Thoracic aorta (tissue), 2 donors: ENCODE results near the gene PRC1. TPM values are rescaled to one million over a fixed set of nuclear protein-coding genes. Genes with fewer than 3 reads are reported as not detected.

Experiments used
- ATAC-seq: fragments of 150-250 bp; one replicate; pipeline ENCODE4 v1.8.0; 2017; ENCODE audit warnings: low read depth; ENCODE audit not compliant: insufficient number of reproducible peaks, low FRiP score
- DNase-seq: peaks from one replicate; pipeline ENCODE4 v3.0.0-alpha.2; 2020; ENCODE audit warnings: low spot score
- H3K27ac ChIP-seq, 2 donors: fragments of 200-600 bp; sonication (generic); 1 replicate in 1 of 2; 2 replicates in 1 of 2; pipeline ENCODE4 v1.5.1; 2016; ENCODE audit warnings: mild to moderate bottlenecking in 2 of 2, moderate library complexity in 2 of 2
- H3K27me3 ChIP-seq: fragments of 200-600 bp; sonication (generic); replicated peaks from 2 replicates; pipeline ENCODE4 v1.6.0; 2016; ENCODE audit warnings: mild to moderate bottlenecking; ENCODE audit not compliant: insufficient read depth
- H3K36me3 ChIP-seq: fragments of 200-600 bp; sonication (generic); one replicate; pipeline ENCODE4 v1.5.1; 2016
- H3K4me1 ChIP-seq, 2 donors: fragments of 200-600 bp; sonication (generic); 1 replicate in 1 of 2; 2 replicates in 1 of 2; pipeline versions ENCODE4 v1.5.1 to v1.6.0; 2016; ENCODE audit warnings: low read depth in 2 of 2, mild to moderate bottlenecking in 1 of 2; ENCODE audit not compliant: control insufficient read depth in 1 of 2
- H3K4me3 ChIP-seq: fragments of 200-600 bp; sonication (generic); 2 replicates; pipeline ENCODE4 v1.5.1; 2016; ENCODE audit warnings: mild to moderate bottlenecking
- H3K9me3 ChIP-seq: fragments of 200-600 bp; sonication (generic); 2 replicates; pipeline ENCODE4 v1.5.1; 2016
- total RNA-seq, 2 donors: library from RNA; depleted of rRNA; stranded (reverse); fragments of >200 nt; gene quantifications; one replicate each; pipeline versions ENCODE4 v1.1.0 to v1.2.3, GENCODE V29; 2016
- TF ChIP-seq, protein P1 (sequence below): fragments of 200-600 bp; sonication (generic); IDR thresholded peaks from one replicate; pipeline ENCODE4 v1.5.1; 2019; ENCODE audit warnings: antibody characterized with exemption

PRC1 gene
- total RNA-seq, 2 donors from 2014 or later: 5.1 to 20.5 TPM

GRCh38 chr15:91032919-91033803 is 38.8 kb upstream of the PRC1 start:
- Histone ChIP-seq H3K9me3 (no peaks in the 10 kb centered on the region), H3K4me1 (no peaks in the 10 kb centered on the region), H3K27ac (no peak overlapping the region), H3K27me3 (no peaks in the 10 kb centered on the region), H3K4me3 (no peak overlapping the region), H3K36me3 (no peaks in the 10 kb centered on the region)
- DNase-seq (no peak), ATAC-seq (no peak)
- TF ChIP-seq, protein P1, sequence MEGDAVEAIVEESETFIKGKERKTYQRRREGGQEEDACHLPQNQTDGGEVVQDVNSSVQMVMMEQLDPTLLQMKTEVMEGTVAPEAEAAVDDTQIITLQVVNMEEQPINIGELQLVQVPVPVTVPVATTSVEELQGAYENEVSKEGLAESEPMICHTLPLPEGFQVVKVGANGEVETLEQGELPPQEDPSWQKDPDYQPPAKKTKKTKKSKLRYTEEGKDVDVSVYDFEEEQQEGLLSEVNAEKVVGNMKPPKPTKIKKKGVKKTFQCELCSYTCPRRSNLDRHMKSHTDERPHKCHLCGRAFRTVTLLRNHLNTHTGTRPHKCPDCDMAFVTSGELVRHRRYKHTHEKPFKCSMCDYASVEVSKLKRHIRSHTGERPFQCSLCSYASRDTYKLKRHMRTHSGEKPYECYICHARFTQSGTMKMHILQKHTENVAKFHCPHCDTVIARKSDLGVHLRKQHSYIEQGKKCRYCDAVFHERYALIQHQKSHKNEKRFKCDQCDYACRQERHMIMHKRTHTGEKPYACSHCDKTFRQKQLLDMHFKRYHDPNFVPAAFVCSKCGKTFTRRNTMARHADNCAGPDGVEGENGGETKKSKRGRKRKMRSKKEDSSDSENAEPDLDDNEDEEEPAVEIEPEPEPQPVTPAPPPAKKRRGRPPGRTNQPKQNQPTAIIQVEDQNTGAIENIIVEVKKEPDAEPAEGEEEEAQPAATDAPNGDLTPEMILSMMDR: peak; percentile 39

GRCh38 chr15:91031796-91032195 is 37.5 kb upstream of the PRC1 start:
- Histone ChIP-seq H3K4me1 (no peaks in the 10 kb centered on the region), H3K36me3 (no peaks in the 10 kb centered on the region), H3K27ac (no peak overlapping the region), H3K27me3 (no peaks in the 10 kb centered on the region), H3K4me3 (no peak overlapping the region), H3K9me3 (no peaks in the 10 kb centered on the region)
- DNase-seq: no peak
- ATAC-seq: no peak
- TF ChIP-seq, protein P1: no peak

- Histone ChIP-seq H3K36me3 (no peaks in the 10 kb centered on the region), H3K27me3 (no peaks in the 10 kb centered on the region), H3K4me1 (peaks cover 0 to 5% of the 10 kb centered on the region in 2 donors), H3K9me3 (no peaks in the 10 kb centered on the region), H3K27ac (no peak overlapping the region), H3K4me3 (no peak overlapping the region)
- ATAC-seq (no peak), DNase-seq (no peak)
- TF ChIP-seq, protein P1: no peak
These were observed 33.3 kb upstream of the PRC1 start for GRCh38 chr15:91027677-91028076.

DNA sequence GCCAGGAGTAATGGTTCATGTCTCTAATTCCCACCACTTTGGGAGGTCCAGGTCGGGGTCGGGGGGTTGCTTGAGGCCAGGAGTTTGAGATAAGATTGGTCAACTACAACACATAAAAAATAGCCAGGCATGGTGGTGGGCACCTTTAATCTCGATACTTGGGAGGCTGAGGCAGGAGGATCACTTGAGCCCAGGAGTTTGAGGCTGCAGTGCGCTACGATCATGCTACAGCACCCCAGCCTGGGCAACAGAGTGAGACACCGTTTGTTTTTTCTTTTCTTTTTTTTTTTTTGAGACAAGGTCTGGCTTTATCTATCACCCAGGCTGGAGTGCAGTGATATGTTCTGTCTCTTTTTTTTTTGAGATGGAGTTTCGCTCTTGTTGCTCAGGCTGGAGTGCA is 29.4 kb upstream of the PRC1 start:
- Histone ChIP-seq H3K36me3 (no peaks in the 10 kb centered on the region), H3K9me3 (no peaks in the 10 kb centered on the region), H3K4me1 (peaks cover 16 to 20% of the 10 kb centered on the region in 2 donors), H3K27me3 (no peaks in the 10 kb centered on the region), H3K4me3 (no peak overlapping the region), H3K27ac (no peak overlapping the region)
- no peak for ATAC-seq
- DNase-seq: no peak
- TF ChIP-seq, protein P1: no peak

DNA sequence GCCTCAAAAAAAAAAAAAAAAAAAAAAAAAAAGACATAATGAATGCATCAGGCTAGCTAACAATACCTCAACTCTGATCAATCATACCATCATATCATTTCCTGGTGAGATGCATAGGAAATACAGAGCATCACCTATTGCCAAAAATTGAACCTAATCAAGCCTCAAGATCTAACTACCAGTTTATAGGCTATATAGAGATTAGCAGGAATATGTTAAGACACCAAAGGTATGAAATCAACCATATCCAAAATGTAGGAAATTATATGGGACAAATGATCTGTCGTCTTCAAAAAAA is 28.4 kb upstream of the PRC1 start:
- DNase-seq (no peak), ATAC-seq (no peak)
- TF ChIP-seq, protein P1: no peak
- Histone ChIP-seq H3K36me3 (no peaks in the 10 kb centered on the region), H3K9me3 (no peaks in the 10 kb centered on the region), H3K27me3 (no peaks in the 10 kb centered on the region), H3K27ac (peak overlapping the region; percentile 62 to 74), H3K4me3 (peak overlapping the region; percentile 93), H3K4me1 (peaks cover 16 to 20% of the 10 kb centered on the region in 2 donors)
